ENCODE results near the gene PVR. TPM values are rescaled to one million over a fixed set of nuclear protein-coding genes. Genes with fewer than 3 reads are reported as not detected.
"Not testable (repeated sequence)": the region's sequence is repeated elsewhere in the genome, so short reads cannot be mapped to it uniquely, and the experiment has no call there.

PVR gene
- total and polyA plus RNA-seq, 5 donors from 2014 or later = 0.25 to 0.37 TPM; not detected in 3

DNA sequence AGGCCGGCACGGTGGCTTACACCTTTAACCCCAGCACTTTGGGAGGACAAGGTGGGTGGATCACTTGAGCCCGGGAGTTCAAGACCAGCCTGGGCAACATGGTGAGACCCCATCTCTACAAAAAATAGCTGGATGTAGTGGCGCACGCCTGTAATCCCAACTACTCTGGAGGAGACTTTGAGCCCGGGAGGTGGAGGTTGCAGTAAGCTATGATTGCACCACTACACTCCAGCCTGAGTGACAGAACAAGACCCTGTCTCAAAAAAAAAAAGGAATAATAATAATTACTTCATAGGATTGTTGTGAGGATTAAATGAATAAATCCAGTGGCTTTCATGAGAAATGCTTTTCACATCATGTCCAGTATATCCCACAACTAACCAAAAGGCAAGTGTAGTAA lies 22.3 kb upstream of the PVR start:
- Mint-ChIP-seq H3K27me3 (peaks cover 4% of the 10 kb centered on the region), H3K9me3 (peaks cover 0 to 4% (median 0%) of the 10 kb centered on the region in 7 donors), H3K4me1 (no peaks in the 10 kb centered on the region), H3K4me3 (no peak overlapping the region), H3K36me3 (no peaks in the 10 kb centered on the region), H3K27ac (no peak overlapping the region)
- Histone ChIP-seq H3K9me3 (ENCODE audit: control insufficient read depth in 2 of 2, low read length in 2 of 2) (no peaks in the 10 kb centered on the region), H3K4me3 (ENCODE audit: low read depth, low read length) (no peak overlapping the region), H3K27me3 (ENCODE audit: control insufficient read depth, insufficient read depth, low read length) (no peaks in the 10 kb centered on the region), H3K27ac (ENCODE audit: insufficient read depth, low read length, poor library complexity, severe bottlenecking) (no peak overlapping the region), H3K36me3 (ENCODE audit: control insufficient read depth, insufficient read depth, low read length) (no peaks in the 10 kb centered on the region), H3K4me1 (ENCODE audit: control insufficient read depth, insufficient read depth, low read length, poor library complexity, severe bottlenecking) (no peaks in the 10 kb centered on the region)
- no peak for ATAC-seq (ENCODE audit: low read depth in 2 of 2)
- DNase-seq = no peak

- H3K27ac ChIP-seq (ENCODE audit: insufficient read depth, low read length, poor library complexity, severe bottlenecking) = no peak overlapping the region
- ATAC-seq (ENCODE audit: low read depth in 2 of 2) = no peak
These were observed 20.6 kb upstream of the PVR start for GRCh38 chr19:44623080-44623479.

GRCh38 chr19:44623626-44624025 lies 20.1 kb upstream of the PVR start:
- Mint-ChIP-seq H3K4me3 (no peak overlapping the region), H3K36me3 (no peaks in the 10 kb centered on the region)
- no peaks in the 10 kb centered on the region for H3K9me3 ChIP-seq (ENCODE audit: control insufficient read depth in 2 of 2, low read length in 2 of 2)

More at GRCh38 chr19:44623080-44623479, 20.6 kb upstream of the PVR start:
- Mint-ChIP-seq H3K4me1 (no peaks in the 10 kb centered on the region), H3K27me3 (peaks cover 4% of the 10 kb centered on the region), H3K36me3 (no peaks in the 10 kb centered on the region), H3K4me3 (no peak overlapping the region), H3K9me3 (peaks cover 0 to 4% (median 0%) of the 10 kb centered on the region in 7 donors), H3K27ac (no peak overlapping the region)
- Histone ChIP-seq H3K36me3 (ENCODE audit: control insufficient read depth, insufficient read depth, low read length) (no peaks in the 10 kb centered on the region), H3K27me3 (ENCODE audit: control insufficient read depth, insufficient read depth, low read length) (no peaks in the 10 kb centered on the region), H3K4me1 (ENCODE audit: control insufficient read depth, insufficient read depth, low read length, poor library complexity, severe bottlenecking) (no peaks in the 10 kb centered on the region), H3K9me3 (ENCODE audit: control insufficient read depth in 2 of 2, low read length in 2 of 2) (no peaks in the 10 kb centered on the region), H3K4me3 (ENCODE audit: low read depth, low read length) (no peak overlapping the region)
- no peak for DNase-seq

GRCh38 chr19:44624840-44625354 lies 18.8 kb upstream of the PVR start:
- DNase-seq (no peak), ATAC-seq (ENCODE audit: low read depth in 2 of 2) (no peak)
- no peaks in the 10 kb centered on the region for H3K27me3 ChIP-seq (ENCODE audit: control insufficient read depth, insufficient read depth, low read length)
- no peaks in the 10 kb centered on the region for H3K36me3 Mint-ChIP-seq
- H3K9me3 ChIP-seq (ENCODE audit: control insufficient read depth in 2 of 2, low read length in 2 of 2) = no peaks in the 10 kb centered on the region
- no peak overlapping the region for H3K4me3 ChIP-seq (ENCODE audit: low read depth, low read length)
- H3K27me3 Mint-ChIP-seq = peaks cover 4% of the 10 kb centered on the region
- peaks cover 0 to 4% (median 0%) of the 10 kb centered on the region in 7 donors for H3K9me3 Mint-ChIP-seq
- H3K4me3 Mint-ChIP-seq = no peak overlapping the region
- no peaks in the 10 kb centered on the region for H3K36me3 ChIP-seq (ENCODE audit: control insufficient read depth, insufficient read depth, low read length)
- H3K4me1 ChIP-seq (ENCODE audit: control insufficient read depth, insufficient read depth, low read length, poor library complexity, severe bottlenecking) = no peaks in the 10 kb centered on the region
- no peak overlapping the region for H3K27ac Mint-ChIP-seq
- H3K27ac ChIP-seq (ENCODE audit: insufficient read depth, low read length, poor library complexity, severe bottlenecking) = no peak overlapping the region
- no peaks in the 10 kb centered on the region for H3K4me1 Mint-ChIP-seq

More at GRCh38 chr19:44623626-44624025, 20.1 kb upstream of the PVR start:
- Histone ChIP-seq H3K4me3 (ENCODE audit: low read depth, low read length) (no peak overlapping the region), H3K27ac (ENCODE audit: insufficient read depth, low read length, poor library complexity, severe bottlenecking) (no peak overlapping the region), H3K27me3 (ENCODE audit: control insufficient read depth, insufficient read depth, low read length) (no peaks in the 10 kb centered on the region), H3K4me1 (ENCODE audit: control insufficient read depth, insufficient read depth, low read length, poor library complexity, severe bottlenecking) (no peaks in the 10 kb centered on the region), H3K36me3 (ENCODE audit: control insufficient read depth, insufficient read depth, low read length) (no peaks in the 10 kb centered on the region)
- no peak for DNase-seq
- no peak for ATAC-seq (ENCODE audit: low read depth in 2 of 2)
- Mint-ChIP-seq H3K27ac (no peak overlapping the region), H3K4me1 (no peaks in the 10 kb centered on the region), H3K27me3 (peaks cover 4% of the 10 kb centered on the region), H3K9me3 (peaks cover 0 to 4% (median 0%) of the 10 kb centered on the region in 7 donors)

GRCh38 chr19:44625637-44626036 lies 18.1 kb upstream of the PVR start:
- H3K27ac ChIP-seq (ENCODE audit: insufficient read depth, low read length, poor library complexity, severe bottlenecking); H3K4me3 Mint-ChIP-seq; H3K27me3 ChIP-seq (ENCODE audit: control insufficient read depth, insufficient read depth, low read length); H3K4me1 ChIP-seq (ENCODE audit: control insufficient read depth, insufficient read depth, low read length, poor library complexity, severe bottlenecking); H3K4me3 ChIP-seq (ENCODE audit: low read depth, low read length); H3K36me3 Mint-ChIP-seq; H3K36me3 ChIP-seq (ENCODE audit: control insufficient read depth, insufficient read depth, low read length); H3K9me3 ChIP-seq (ENCODE audit: control insufficient read depth in 2 of 2, low read length in 2 of 2); H3K4me1 Mint-ChIP-seq; H3K9me3 Mint-ChIP-seq; ATAC-seq (ENCODE audit: low read depth in 2 of 2); DNase-seq; H3K27me3 Mint-ChIP-seq; H3K27ac Mint-ChIP-seq: not testable (repeated sequence)

- DNase-seq = no peak
- H3K36me3 Mint-ChIP-seq = no peaks in the 10 kb centered on the region
- Histone ChIP-seq H3K4me1 (ENCODE audit: control insufficient read depth, insufficient read depth, low read length, poor library complexity, severe bottlenecking) (no peaks in the 10 kb centered on the region), H3K36me3 (ENCODE audit: control insufficient read depth, insufficient read depth, low read length) (no peaks in the 10 kb centered on the region), H3K9me3 (ENCODE audit: control insufficient read depth in 2 of 2, low read length in 2 of 2) (no peaks in the 10 kb centered on the region), H3K27me3 (ENCODE audit: control insufficient read depth, insufficient read depth, low read length) (no peaks in the 10 kb centered on the region), H3K27ac (ENCODE audit: insufficient read depth, low read length, poor library complexity, severe bottlenecking) (no peak overlapping the region), H3K4me3 (ENCODE audit: low read depth, low read length) (no peak overlapping the region)
- H3K4me3 Mint-ChIP-seq = no peak overlapping the region
- no peak for ATAC-seq (ENCODE audit: low read depth in 2 of 2)
- peaks cover 4% of the 10 kb centered on the region for H3K27me3 Mint-ChIP-seq
- H3K9me3 Mint-ChIP-seq = peaks cover 0 to 4% (median 0%) of the 10 kb centered on the region in 7 donors
- no peaks in the 10 kb centered on the region for H3K4me1 Mint-ChIP-seq
- no peak overlapping the region for H3K27ac Mint-ChIP-seq
These were observed 17.6 kb upstream of the PVR start for GRCh38 chr19:44626048-44626624.

- ATAC-seq (ENCODE audit: low read depth in 2 of 2) = no peak
- Histone ChIP-seq H3K9me3 (ENCODE audit: control insufficient read depth in 2 of 2, low read length in 2 of 2) (no peaks in the 10 kb centered on the region), H3K27me3 (ENCODE audit: control insufficient read depth, insufficient read depth, low read length) (no peaks in the 10 kb centered on the region), H3K27ac (ENCODE audit: insufficient read depth, low read length, poor library complexity, severe bottlenecking) (no peak overlapping the region), H3K36me3 (ENCODE audit: control insufficient read depth, insufficient read depth, low read length) (no peaks in the 10 kb centered on the region), H3K4me3 (ENCODE audit: low read depth, low read length) (no peak overlapping the region), H3K4me1 (ENCODE audit: control insufficient read depth, insufficient read depth, low read length, poor library complexity, severe bottlenecking) (no peaks in the 10 kb centered on the region)
- Mint-ChIP-seq H3K4me1 (no peaks in the 10 kb centered on the region), H3K27me3 (peaks cover 10% of the 10 kb centered on the region), H3K9me3 (peaks cover 0 to 4% (median 0%) of the 10 kb centered on the region in 7 donors), H3K27ac (no peak overlapping the region), H3K36me3 (no peaks in the 10 kb centered on the region), H3K4me3 (no peak overlapping the region)
- no peak for DNase-seq
These were observed 16.1 kb upstream of the PVR start for GRCh38 chr19:44627631-44628030.

- no peak overlapping the region for H3K27ac ChIP-seq (ENCODE audit: insufficient read depth, low read length, poor library complexity, severe bottlenecking)
- Mint-ChIP-seq H3K27ac (peak overlapping the region in 1 of 3 donors; percentile 30), H3K9me3 (peaks cover 0 to 4% (median 0%) of the 10 kb centered on the region in 7 donors), H3K27me3 (peaks cover 10% of the 10 kb centered on the region), H3K4me1 (no peaks in the 10 kb centered on the region), H3K36me3 (no peaks in the 10 kb centered on the region), H3K4me3 (no peak overlapping the region)
- ATAC-seq (ENCODE audit: low read depth in 2 of 2) (no peak), DNase-seq (no peak)
- no peaks in the 10 kb centered on the region for H3K36me3 ChIP-seq (ENCODE audit: control insufficient read depth, insufficient read depth, low read length)
- no peaks in the 10 kb centered on the region for H3K9me3 ChIP-seq (ENCODE audit: control insufficient read depth in 2 of 2, low read length in 2 of 2)
- H3K4me3 ChIP-seq (ENCODE audit: low read depth, low read length) = no peak overlapping the region
- H3K27me3 ChIP-seq (ENCODE audit: control insufficient read depth, insufficient read depth, low read length) = no peaks in the 10 kb centered on the region
- no peaks in the 10 kb centered on the region for H3K4me1 ChIP-seq (ENCODE audit: control insufficient read depth, insufficient read depth, low read length, poor library complexity, severe bottlenecking)
These were observed 14.9 kb upstream of the PVR start for GRCh38 chr19:44628793-44629192.

Data from CD4-positive, CD25-positive, alpha-beta regulatory T cell (primary cell).